GM12878 (cell line): Measurements from ENCODE around the gene MRPL34. TPM values are rescaled to one million over a fixed set of nuclear protein-coding genes. Genes with fewer than 3 reads are reported as not detected.

Experiments used
- ATAC-seq: fragments of 200-7000 bp; cut with Tn5 transposase; 3 replicates; pipeline ENCODE4 v1.9.1; 2020; ENCODE audit warnings: mild to moderate bottlenecking, moderate library complexity
- BruUV-seq: library from RNA; stranded (reverse); fragments of 400-500 nt; replicated peaks from 2 replicates; lab custom pipeline; 2021; lab: Mats Ljungman, UMichigan
- CTCF ChIA-PET: fragments of 300-600 bp; sonication (Branson Sonifier 250); formaldehyde crosslinking; extraction: SDS; loops from one replicate; lab custom pipeline; 2021; ENCODE audit warnings: inconsistent platforms; lab: Yijun Ruan, JAX
- POLR2A ChIA-PET: fragments of 350-600 bp; formaldehyde crosslinking; extraction: SDS; loops from one replicate; lab custom pipeline; 2021; ENCODE audit warnings: inconsistent platforms; lab: Charles Lee
- RAD21 ChIA-PET: fragments of 300-600 bp; sonication (Branson Sonifier 250); formaldehyde crosslinking; loops from one replicate; lab custom pipeline; 2023; ENCODE audit warnings: antibody characterized with exemption; ENCODE audit not compliant: unreplicated experiment; lab: Charles Lee
- SMC1A ChIA-PET: fragments of 300-600 bp; sonication (Branson Sonifier 250); formaldehyde crosslinking; loops from one replicate; lab custom pipeline; 2023; ENCODE audit not compliant: unreplicated experiment, uncharacterized antibody; lab: Charles Lee
- DNase-seq: peaks from one replicate; pipeline ENCODE4 v3.0.0-alpha.2; 2011; ENCODE audit warnings: low read depth, low spot score
- FAIRE-seq: peaks from 3 replicates; lab custom pipeline; 2011; peaks lifted over from hg19 to GRCh38; lab: Jason Lieb, UNC
- H2AFZ ChIP-seq: 2 replicates; pipeline ENCODE4 v1.6.0; 2011; ENCODE audit warnings: low read depth, low read length, control low read depth; ENCODE audit not compliant: control insufficient read depth
- H3K27ac ChIP-seq: 2 replicates; pipeline ENCODE4 v1.5.1; 2011; ENCODE audit warnings: control low read depth; ENCODE audit not compliant: control insufficient read depth, insufficient read depth
- H3K27me3 ChIP-seq, 2 experiments: replicated peaks in 1 of 2; 2 replicates each; pipeline versions ENCODE4 v1.6.0 to v1.6.1; 2011; ENCODE audit warnings: low read length in 1 of 2; ENCODE audit not compliant: control insufficient read depth in 2 of 2, insufficient read depth in 2 of 2
- H3K36me3 ChIP-seq, 2 experiments: 2 replicates each; pipeline ENCODE4 v1.5.1; 2011; ENCODE audit warnings: low read length in 1 of 2; ENCODE audit not compliant: control insufficient read depth in 2 of 2, insufficient read depth in 2 of 2
- H3K4me1 ChIP-seq: 2 replicates; pipeline ENCODE4 v1.6.1; 2011; ENCODE audit warnings: mild to moderate bottlenecking, low read length, moderate library complexity, mixed read lengths; ENCODE audit not compliant: control insufficient read depth, insufficient read depth
- H3K4me2 ChIP-seq: 2 replicates; pipeline ENCODE4 v1.6.0; 2011; ENCODE audit warnings: control low read depth; ENCODE audit not compliant: control insufficient read depth, insufficient read depth
- H3K4me3 ChIP-seq: fragments of 200-600 bp; sonication (generic); 2 replicates; pipeline ENCODE4 v1.5.1; 2016
- H3K79me2 ChIP-seq: 2 replicates; pipeline ENCODE4 v1.6.0; 2011; ENCODE audit warnings: low read length; ENCODE audit not compliant: control insufficient read depth, insufficient read depth
- H3K9ac ChIP-seq: 2 replicates; pipeline ENCODE4 v1.8.0; 2011; ENCODE audit warnings: low read length, control low read depth, mixed read lengths; ENCODE audit not compliant: control insufficient read depth, insufficient read depth
- H3K9me3 ChIP-seq: replicated peaks from 3 replicates; pipeline ENCODE4 v1.5.1; 2011; ENCODE audit warnings: mild to moderate bottlenecking, low read length; ENCODE audit not compliant: control insufficient read depth, insufficient read depth
- H4K20me1 ChIP-seq: 2 replicates; pipeline ENCODE4 v1.6.0; 2011; ENCODE audit not compliant: control insufficient read depth, insufficient read depth
- ATF3 ChIP-seq: IDR thresholded peaks from 2 replicates; pipeline ENCODE4 v1.6.1; 2011; ENCODE audit warnings: low read depth, mild to moderate bottlenecking, low read length, moderate library complexity, borderline replicate concordance; ENCODE audit errors: extremely low read depth
- DPF2 ChIP-seq: fragments of 450-650 bp; IDR thresholded peaks from 2 replicates; pipeline ENCODE4 v1.6.1; 2017; ENCODE audit warnings: mild to moderate bottlenecking
- ELK1 ChIP-seq: IDR thresholded peaks from 2 replicates; pipeline ENCODE4 v1.6.1; 2012; ENCODE audit warnings: low read depth, low read length, improper control_type of control experiment
- GABPA ChIP-seq: IDR thresholded peaks from 2 replicates; pipeline ENCODE4 v1.6.1; 2014; ENCODE audit warnings: antibody characterized with exemption, low read depth, mild to moderate bottlenecking, inconsistent platforms
- NFYB ChIP-seq: IDR thresholded peaks from 2 replicates; pipeline ENCODE4 v1.6.1; 2011; ENCODE audit warnings: low read depth, mild to moderate bottlenecking, low read length, improper control_type of control experiment, moderate library complexity; ENCODE audit not compliant: insufficient read depth
- PML ChIP-seq: IDR thresholded peaks from 2 replicates; pipeline ENCODE4 v1.6.1; 2012; ENCODE audit warnings: low read length, inconsistent platforms
- RB1 ChIP-seq: fragments of 450-650 bp; formaldehyde crosslinking; IDR thresholded peaks from 2 replicates; pipeline ENCODE4 v1.6.1; 2017; ENCODE audit warnings: mild to moderate bottlenecking, borderline replicate concordance
- SMAD5 ChIP-seq: IDR thresholded peaks from 2 replicates; pipeline ENCODE4 v1.6.1; 2016; ENCODE audit warnings: antibody characterized with exemption, low read depth
- TCF3 ChIP-seq: IDR thresholded peaks from 2 replicates; pipeline ENCODE4 v1.6.1; 2012; ENCODE audit warnings: low read depth, mild to moderate bottlenecking, low read length, borderline replicate concordance; ENCODE audit not compliant: insufficient read depth
- ZBTB40 ChIP-seq: fragments of 450-650 bp; IDR thresholded peaks from 2 replicates; pipeline ENCODE4 v1.6.1; 2016; ENCODE audit warnings: mild to moderate bottlenecking, moderate library complexity, borderline replicate concordance
- ZNF384 ChIP-seq: IDR thresholded peaks from 2 replicates; pipeline ENCODE4 v1.6.1; 2012; ENCODE audit warnings: low read depth, mild to moderate bottlenecking, low read length, improper control_type of control experiment, borderline replicate concordance
- WGBS: methylation state at CpG from one replicate; pipeline ENCODE4 v1.1.6; 2016; ENCODE audit warnings: low lambda C conversion rate; ENCODE audit not compliant: insufficient replicate concordance, insufficient coverage; ENCODE audit errors: missing lambda C conversion rate; 5-methylcytosine and 5-hydroxymethylcytosine counted together
- in situ Hi-C: fragments of 300-500 bp; cut with MboI; formaldehyde crosslinking; loops from 9 replicates; pipeline ENCODE4 v1.14.3; 2018; ENCODE audit warnings: mixed read lengths
- intact Hi-C: fragments of 100-400 bp; cut with micrococcal nuclease; formaldehyde crosslinking; loops from one replicate; pipeline ENCODE4 v1.14.2; 2022; ENCODE audit not compliant: unreplicated experiment
- polyA plus RNA-seq, 11 experiments: library from polyadenylated mRNA; depleted of rRNA in 4 of 11; unstranded in 6 of 11; stranded (reverse) in 5 of 11; fragments of >200 nt; fragmentation: Nextera tagmentation in 4 of 11; fragmentation: Illumina TruSeq in 1 of 11; extraction: Ambion mirVana in 4 of 11; extraction: Trizol in 1 of 11; gene quantifications; 1 replicate in 1 of 11; 2 replicates in 10 of 11; pipeline versions ENCODE4 v1.2.1 to v1.2.3, GENCODE V29; 2011 to 2016; ENCODE audit warnings: inconsistent platforms in 2 of 11, missing spikeins in 2 of 11, low read depth in 1 of 11
- total RNA-seq, 4 experiments: library from RNA; depleted of rRNA in 3 of 4; stranded (reverse); fragments of >200 nt in 3 of 4; fragmentation: Illumina TruSeq in 1 of 4; extraction: Trizol in 1 of 4; gene quantifications; 2 replicates each; pipeline versions ENCODE4 v1.2.1 to v1.2.3, GENCODE V29; 2013 to 2021
- TF ChIP-seq, protein P1 (sequence below): IDR thresholded peaks from 2 replicates; pipeline ENCODE4 v1.6.1; 2012; ENCODE audit warnings: low read depth, low read length, improper control_type of control experiment
- TF ChIP-seq, protein P2 (sequence below): fragments of 450-650 bp; IDR thresholded peaks from 2 replicates; pipeline ENCODE4 v1.6.1; 2017; ENCODE audit warnings: low read depth, mild to moderate bottlenecking, moderate library complexity

Gene MRPL34
- total and polyA plus RNA-seq, 10 of the 15 experiments (the other 5 are each of a cell fraction or from before 2014, with no cell fraction given), result 8.6 to 198 (median 78.6) TPM

DNA sequence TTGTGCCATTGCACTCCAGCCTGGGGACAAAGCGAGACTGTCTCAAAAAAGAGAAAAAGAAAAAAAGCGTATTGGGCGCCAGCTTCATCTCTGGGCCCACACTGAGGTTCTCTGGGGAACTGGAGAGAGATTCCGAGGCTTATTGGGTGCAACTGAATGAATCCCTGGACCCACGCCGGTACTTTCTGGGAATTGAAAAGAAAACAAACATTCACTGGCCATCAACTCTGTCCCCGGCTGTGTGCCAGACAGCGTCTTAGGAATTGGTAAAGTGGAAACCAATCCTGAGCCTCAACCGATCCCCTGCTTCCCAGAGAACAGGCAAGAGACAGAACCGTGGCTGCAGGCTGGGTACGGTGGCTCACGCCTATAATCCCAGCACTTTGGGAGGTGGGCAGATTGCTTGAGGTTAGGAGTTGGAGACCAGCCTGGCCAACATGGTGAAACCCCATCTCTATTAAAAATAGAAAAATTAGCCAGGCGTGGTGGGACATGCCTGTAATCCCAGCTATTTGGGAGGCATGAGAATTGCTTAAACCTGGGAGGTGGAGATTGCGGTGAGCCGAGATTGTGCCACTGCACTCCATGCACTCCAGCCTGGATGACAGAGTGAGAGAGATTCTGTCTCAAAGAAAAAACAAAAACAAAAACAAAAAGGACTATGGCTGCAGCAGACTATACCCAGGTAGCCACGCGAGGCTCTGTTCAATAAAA, 20.4 kb downstream of the MRPL34 start:
- no peak overlapping the region for H2AFZ ChIP-seq
- no peaks in the 10 kb centered on the region for H3K9me3 ChIP-seq
- TF ChIP-seq DPF2, result no peak
- TF ChIP-seq ZNF384, result no peak
- TF ChIP-seq, protein P1, sequence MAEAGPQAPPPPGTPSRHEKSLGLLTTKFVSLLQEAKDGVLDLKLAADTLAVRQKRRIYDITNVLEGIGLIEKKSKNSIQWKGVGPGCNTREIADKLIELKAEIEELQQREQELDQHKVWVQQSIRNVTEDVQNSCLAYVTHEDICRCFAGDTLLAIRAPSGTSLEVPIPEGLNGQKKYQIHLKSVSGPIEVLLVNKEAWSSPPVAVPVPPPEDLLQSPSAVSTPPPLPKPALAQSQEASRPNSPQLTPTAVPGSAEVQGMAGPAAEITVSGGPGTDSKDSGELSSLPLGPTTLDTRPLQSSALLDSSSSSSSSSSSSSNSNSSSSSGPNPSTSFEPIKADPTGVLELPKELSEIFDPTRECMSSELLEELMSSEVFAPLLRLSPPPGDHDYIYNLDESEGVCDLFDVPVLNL, result no peak
- TF ChIP-seq SMAD5, result no peak
- no peak for TF ChIP-seq GABPA
- no peak for TF ChIP-seq ZBTB40
- no peak for TF ChIP-seq TCF3
- no peak for TF ChIP-seq RB1
- no peak for TF ChIP-seq PML
- no peak for TF ChIP-seq ELK1
- TF ChIP-seq ATF3, result no peak
- no peak for TF ChIP-seq NFYB
- TF ChIP-seq, protein P2, sequence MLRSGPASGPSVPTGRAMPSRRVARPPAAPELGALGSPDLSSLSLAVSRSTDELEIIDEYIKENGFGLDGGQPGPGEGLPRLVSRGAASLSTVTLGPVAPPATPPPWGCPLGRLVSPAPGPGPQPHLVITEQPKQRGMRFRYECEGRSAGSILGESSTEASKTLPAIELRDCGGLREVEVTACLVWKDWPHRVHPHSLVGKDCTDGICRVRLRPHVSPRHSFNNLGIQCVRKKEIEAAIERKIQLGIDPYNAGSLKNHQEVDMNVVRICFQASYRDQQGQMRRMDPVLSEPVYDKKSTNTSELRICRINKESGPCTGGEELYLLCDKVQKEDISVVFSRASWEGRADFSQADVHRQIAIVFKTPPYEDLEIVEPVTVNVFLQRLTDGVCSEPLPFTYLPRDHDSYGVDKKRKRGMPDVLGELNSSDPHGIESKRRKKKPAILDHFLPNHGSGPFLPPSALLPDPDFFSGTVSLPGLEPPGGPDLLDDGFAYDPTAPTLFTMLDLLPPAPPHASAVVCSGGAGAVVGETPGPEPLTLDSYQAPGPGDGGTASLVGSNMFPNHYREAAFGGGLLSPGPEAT, result no peak
- TF ChIP-seq, all 136 proteins: peak for 0
- FAIRE-seq (no peak), ATAC-seq (no peak), DNase-seq (no peak)
- in situ Hi-C loops (no loop called here), intact Hi-C loops (no loop called here)
- ChIA-PET RAD21 (no interaction called here), CTCF (interaction anchor here (0.6 kb wide), 1 partner anchor 140 kb away, joined by 3 read pairs; no protein-coding TSS in a partner anchor), SMC1A (no interaction called here), POLR2A (no interaction called here)
- Histone ChIP-seq H4K20me1 (no peaks in the 10 kb centered on the region), H3K4me1 (no peaks in the 10 kb centered on the region), H3K27ac (no peak overlapping the region), H3K4me2 (no peak overlapping the region), H3K9ac (no peak overlapping the region), H3K79me2 (no peaks in the 10 kb centered on the region), H3K36me3 (0 out of 4 replicates have a peak, but pooled peaks cover 0 to 2% of the 10 kb centered on the region in 2 experiments), H3K27me3 (no peaks in the 10 kb centered on the region; a peak in 2 of 4 replicates), H3K4me3 (no peak overlapping the region)
- BruUV-seq, result no TSS peak
- 62% methylated on average over 17 of the region's 17 CpGs for WGBS
